HG03159 (cell line): ENCODE measurements around the gene LNPEP.

ENCODE experiments used
- ATAC-seq: cut with Tn5 transposase; IDR thresholded peaks from one replicate; pipeline ENCODE4 v1.9.1; 2021; ENCODE audit warnings: mild to moderate bottlenecking, moderate library complexity; ENCODE audit not compliant: unreplicated experiment

LNPEP gene

GRCh38 chr5:96957254-96958049 is 21.6 kb downstream of the LNPEP start:
- peak; percentile 44 for ATAC-seq

- ATAC-seq = no peak
These were observed 23.1 kb downstream of the LNPEP start for GRCh38 chr5:96958977-96959376.

GRCh38 chr5:96961053-96961452 is 25.2 kb downstream of the LNPEP start:
- ATAC-seq = peak; percentile 49

- no peak for ATAC-seq
These were observed 26.7 kb downstream of the LNPEP start for GRCh38 chr5:96962540-96962991.

- peak; percentile 71 for ATAC-seq
These were observed 27.4 kb downstream of the LNPEP start for GRCh38 chr5:96963267-96963666.

GRCh38 chr5:96966801-96967200 is 30.9 kb downstream of the LNPEP start:
- no peak for ATAC-seq

- no peak for ATAC-seq
These were observed 31.5 kb downstream of the LNPEP start for GRCh38 chr5:96967400-96967799.

- ATAC-seq = no peak
These were observed 32.2 kb downstream of the LNPEP start for GRCh38 chr5:96968074-96968473.

GRCh38 chr5:96968614-96969013 is 32.7 kb downstream of the LNPEP start:
- no peak for ATAC-seq

- ATAC-seq = no peak
These were observed 33.5 kb downstream of the LNPEP start for GRCh38 chr5:96969366-96969765.

- ATAC-seq = no peak
These were observed 36.9 kb downstream of the LNPEP start for GRCh38 chr5:96972599-96973334.

GRCh38 chr5:96973532-96974401 is 37.9 kb downstream of the LNPEP start:
- ATAC-seq = no peak

GRCh38 chr5:96975656-96976055 is 39.8 kb downstream of the LNPEP start:
- no peak for ATAC-seq

- ATAC-seq = no peak
These were observed 41.3 kb downstream of the LNPEP start for GRCh38 chr5:96977228-96977627.

- no peak for ATAC-seq
These were observed 43.1 kb downstream of the LNPEP start for GRCh38 chr5:96978812-96979449.

GRCh38 chr5:96984506-96985192 is 48.8 kb downstream of the LNPEP start:
- ATAC-seq = no peak

GRCh38 chr5:96986450-96986849 is 50.6 kb downstream of the LNPEP start:
- no peak for ATAC-seq

GRCh38 chr5:96990102-96990501 is 54.2 kb downstream of the LNPEP start:
- no peak for ATAC-seq

GRCh38 chr5:96991708-96992107 is 55.8 kb downstream of the LNPEP start:
- no peak for ATAC-seq

GRCh38 chr5:96993760-96994159 is 57.9 kb downstream of the LNPEP start:
- ATAC-seq = no peak
